Endodermal cell (in vitro differentiated cells): ENCODE measurements around the gene AGRN. TPM values are rescaled to one million over a fixed set of nuclear protein-coding genes. Genes with fewer than 3 reads are reported as not detected.

Experiments
- DNase-seq: peaks from one replicate; pipeline ENCODE4 v3.0.0-alpha.2; 2017
- H3K27ac ChIP-seq: 2 replicates; pipeline ENCODE4 v1.5.1; 2013; ENCODE audit warnings: mild to moderate bottlenecking, low read depth, low read length, moderate library complexity
- H3K27me3 ChIP-seq: 2 replicates; pipeline ENCODE4 v1.6.1; 2013; ENCODE audit warnings: mild to moderate bottlenecking, low read length, moderate library complexity; ENCODE audit not compliant: insufficient read depth, control insufficient read depth, poor library complexity, severe bottlenecking
- H3K36me3 ChIP-seq: 2 replicates; pipeline ENCODE4 v1.7.0; 2013; ENCODE audit warnings: mild to moderate bottlenecking, low read length, moderate library complexity; ENCODE audit not compliant: control insufficient read depth, insufficient read depth
- H3K4me1 ChIP-seq: one replicate; pipeline ENCODE4 v1.7.0; 2013; ENCODE audit warnings: low read length; ENCODE audit not compliant: control insufficient read depth, insufficient read depth
- H3K4me3 ChIP-seq: 2 replicates; pipeline ENCODE4 v1.5.1; 2013; ENCODE audit warnings: mild to moderate bottlenecking, low read length, moderate library complexity
- H3K9ac ChIP-seq: 2 replicates; pipeline ENCODE4 v1.6.1; 2013; ENCODE audit warnings: mild to moderate bottlenecking, low read length, moderate library complexity; ENCODE audit not compliant: poor library complexity, severe bottlenecking; ENCODE audit errors: extremely low read depth
- H3K9me3 ChIP-seq: 2 replicates; pipeline ENCODE4 v1.6.1; 2013; ENCODE audit warnings: mild to moderate bottlenecking, low read length, moderate library complexity; ENCODE audit not compliant: control insufficient read depth
- H3K27ac Mint-ChIP-seq: 2 replicates; pipeline ENCODE4 v1.8.0; 2020; ENCODE audit warnings: mixed read lengths
- H3K27me3 Mint-ChIP-seq: 2 replicates; pipeline ENCODE4 v1.8.0; 2021; ENCODE audit warnings: mild to moderate bottlenecking, mixed read lengths; ENCODE audit not compliant: insufficient read depth
- H3K36me3 Mint-ChIP-seq: 2 replicates; pipeline ENCODE4 v1.8.0; 2020; ENCODE audit warnings: low read depth, mixed read lengths
- H3K4me1 Mint-ChIP-seq: 2 replicates; pipeline ENCODE4 v1.8.0; 2020; ENCODE audit warnings: mixed read lengths
- H3K4me3 Mint-ChIP-seq: 2 replicates; pipeline ENCODE4 v1.8.0; 2020; ENCODE audit warnings: mild to moderate bottlenecking, moderate library complexity, mixed read lengths
- H3K9me3 Mint-ChIP-seq: 2 replicates; pipeline ENCODE4 v1.8.0; 2020; ENCODE audit warnings: mild to moderate bottlenecking, mixed read lengths
- WGBS, 2 experiments: methylation state at CpG; one replicate each; pipeline versions ENCODE4 v1.1.5 to v1.1.7; 2013; ENCODE audit warnings: missing lambda C conversion rate in 2 of 2, mixed read lengths in 1 of 2; ENCODE audit not compliant: insufficient coverage in 1 of 2, insufficient read length in 1 of 2; 5-methylcytosine and 5-hydroxymethylcytosine counted together
- total RNA-seq, 2 donors: library from RNA; stranded (reverse); fragmentation: NEBNext Ultra II Directional in 1 of 2; extraction: Animal tissue kit (Norgen Biotek cat#: 25700) in 1 of 2; gene quantifications; 2 replicates in 1 of 2; 3 replicates in 1 of 2; pipeline ENCODE4 v1.2.1, GENCODE V29; 2021
- TF ChIP-seq, protein P1 (sequence below): fragments of 200-600 bp; sonication (generic); conservative IDR thresholded peaks from 2 replicates; pipeline ENCODE4 v1.5.0; 2021; ENCODE audit warnings: antibody characterized with exemption, mild to moderate bottlenecking

Gene AGRN
- total RNA-seq, 2 donors from 2014 or later, result 269 to 288 TPM

DNA sequence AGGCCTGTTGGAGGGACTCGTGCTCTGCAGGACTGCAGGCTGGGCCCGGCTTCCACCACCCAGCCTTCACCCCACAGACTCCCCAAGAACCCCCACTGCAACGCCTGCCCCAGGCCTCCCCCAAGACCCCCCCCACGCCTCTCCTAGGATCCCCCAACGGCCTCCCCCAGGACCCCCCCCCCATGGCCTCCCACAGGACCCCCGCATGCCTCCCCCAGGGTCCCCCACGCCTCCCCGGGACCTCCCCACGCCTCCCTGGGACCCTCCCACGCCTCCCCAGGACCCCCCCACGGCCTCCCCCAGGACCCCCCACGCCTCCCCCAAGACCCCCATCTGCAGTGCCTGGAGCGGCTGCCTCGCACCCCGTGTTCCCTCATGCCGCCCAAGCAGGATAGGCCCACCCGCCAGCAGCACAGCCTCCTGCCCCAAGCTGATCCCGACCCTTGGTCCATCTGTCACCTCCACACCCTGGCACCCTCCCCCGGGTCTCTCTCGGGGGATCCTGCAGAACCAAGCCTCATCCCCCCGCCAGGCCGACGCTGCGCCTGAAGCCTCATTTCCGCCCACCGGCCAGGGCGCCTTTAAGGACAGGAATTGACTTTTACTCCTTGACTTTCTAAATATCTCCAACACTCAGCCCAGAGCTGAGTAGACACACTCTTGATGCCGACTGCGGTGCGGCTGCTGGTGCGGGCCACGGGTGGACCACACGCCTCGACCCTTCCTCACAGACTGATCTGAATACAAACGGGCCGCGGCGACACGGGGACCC lies 68.3 kb downstream of the AGRN start:
- H3K27me3 Mint-ChIP-seq, result no peaks in the 10 kb centered on the region
- H3K36me3 Mint-ChIP-seq, result peaks cover under 1% of the 10 kb centered on the region
- H3K4me3 Mint-ChIP-seq, result no peak overlapping the region
- H3K36me3 ChIP-seq, result no peaks in the 10 kb centered on the region
- H3K27ac ChIP-seq, result no peak overlapping the region
- no peaks in the 10 kb centered on the region for H3K4me1 ChIP-seq
- no peaks in the 10 kb centered on the region for H3K9me3 ChIP-seq
- no peaks in the 10 kb centered on the region for H3K27me3 ChIP-seq
- 93 to 96% methylated on average over 14 to 29 of the region's 39 CpGs for WGBS, 2 experiments
- H3K9ac ChIP-seq, result no peak overlapping the region
- no peaks in the 10 kb centered on the region for H3K4me1 Mint-ChIP-seq
- peak overlapping the region; percentile 21 for H3K27ac Mint-ChIP-seq
- TF ChIP-seq, protein P1, sequence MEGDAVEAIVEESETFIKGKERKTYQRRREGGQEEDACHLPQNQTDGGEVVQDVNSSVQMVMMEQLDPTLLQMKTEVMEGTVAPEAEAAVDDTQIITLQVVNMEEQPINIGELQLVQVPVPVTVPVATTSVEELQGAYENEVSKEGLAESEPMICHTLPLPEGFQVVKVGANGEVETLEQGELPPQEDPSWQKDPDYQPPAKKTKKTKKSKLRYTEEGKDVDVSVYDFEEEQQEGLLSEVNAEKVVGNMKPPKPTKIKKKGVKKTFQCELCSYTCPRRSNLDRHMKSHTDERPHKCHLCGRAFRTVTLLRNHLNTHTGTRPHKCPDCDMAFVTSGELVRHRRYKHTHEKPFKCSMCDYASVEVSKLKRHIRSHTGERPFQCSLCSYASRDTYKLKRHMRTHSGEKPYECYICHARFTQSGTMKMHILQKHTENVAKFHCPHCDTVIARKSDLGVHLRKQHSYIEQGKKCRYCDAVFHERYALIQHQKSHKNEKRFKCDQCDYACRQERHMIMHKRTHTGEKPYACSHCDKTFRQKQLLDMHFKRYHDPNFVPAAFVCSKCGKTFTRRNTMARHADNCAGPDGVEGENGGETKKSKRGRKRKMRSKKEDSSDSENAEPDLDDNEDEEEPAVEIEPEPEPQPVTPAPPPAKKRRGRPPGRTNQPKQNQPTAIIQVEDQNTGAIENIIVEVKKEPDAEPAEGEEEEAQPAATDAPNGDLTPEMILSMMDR, result no peak
- DNase-seq, result peak; percentile 38
- no peaks in the 10 kb centered on the region for H3K9me3 Mint-ChIP-seq
- H3K4me3 ChIP-seq, result no peak overlapping the region

DNA sequence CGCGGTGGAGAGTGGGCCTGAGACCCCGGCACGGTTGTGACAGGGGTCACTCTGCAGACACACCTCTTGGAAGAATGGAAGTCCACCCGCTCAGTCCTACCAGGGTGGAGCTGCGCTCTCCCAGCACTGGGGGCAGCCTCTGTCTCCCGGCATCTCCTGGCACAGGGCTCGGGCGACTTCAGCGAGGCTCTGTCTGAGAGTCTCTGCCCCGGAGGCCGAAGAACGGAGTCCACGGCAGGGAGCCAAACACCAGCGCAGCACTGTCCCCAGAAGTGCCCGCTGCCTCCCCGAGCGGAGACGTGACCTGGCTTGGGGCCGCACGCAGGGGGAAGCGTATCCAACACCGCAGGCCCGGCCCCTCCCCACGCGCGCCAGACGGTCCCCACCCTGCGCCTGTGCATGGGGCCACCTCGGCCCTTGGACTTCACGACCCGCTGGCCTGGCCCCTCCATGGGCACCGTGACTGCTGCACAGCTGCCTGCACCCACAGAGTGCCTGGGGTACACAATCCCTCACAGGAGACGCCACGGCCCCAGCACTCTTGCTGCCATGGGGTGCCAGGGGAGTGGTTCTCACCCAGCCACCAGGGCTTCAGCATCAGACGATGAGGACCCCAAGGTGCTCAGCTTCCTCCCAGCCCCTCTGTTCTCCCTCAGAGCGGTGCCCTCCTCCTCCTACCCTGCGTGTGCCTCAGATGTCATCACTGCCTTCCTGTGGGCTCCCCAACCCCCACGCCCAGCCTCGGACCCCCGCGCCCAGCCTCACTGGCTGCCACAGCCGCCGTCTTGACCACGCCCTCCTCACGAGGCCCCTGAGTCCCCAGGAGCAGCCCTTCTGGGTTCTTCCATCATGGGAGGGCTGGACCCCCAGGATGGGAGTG lies 69.1 kb downstream of the AGRN start:
- no peak overlapping the region for H3K4me3 Mint-ChIP-seq
- H3K9ac ChIP-seq, result no peak overlapping the region
- WGBS, 2 experiments, result 93 to 95% methylated on average over 39 to 46 of the region's 46 CpGs
- no peaks in the 10 kb centered on the region for H3K27me3 ChIP-seq
- no peak for DNase-seq
- H3K27me3 Mint-ChIP-seq, result no peaks in the 10 kb centered on the region
- peak overlapping the region; percentile 21 for H3K27ac Mint-ChIP-seq
- no peaks in the 10 kb centered on the region for H3K4me1 Mint-ChIP-seq
- no peak overlapping the region for H3K27ac ChIP-seq
- no peaks in the 10 kb centered on the region for H3K36me3 ChIP-seq
- no peaks in the 10 kb centered on the region for H3K4me1 ChIP-seq
- H3K9me3 ChIP-seq, result no peaks in the 10 kb centered on the region
- H3K36me3 Mint-ChIP-seq, result no peaks in the 10 kb centered on the region
- TF ChIP-seq, protein P1, result no peak
- H3K9me3 Mint-ChIP-seq, result peaks cover 4% of the 10 kb centered on the region
- no peak overlapping the region for H3K4me3 ChIP-seq

DNA sequence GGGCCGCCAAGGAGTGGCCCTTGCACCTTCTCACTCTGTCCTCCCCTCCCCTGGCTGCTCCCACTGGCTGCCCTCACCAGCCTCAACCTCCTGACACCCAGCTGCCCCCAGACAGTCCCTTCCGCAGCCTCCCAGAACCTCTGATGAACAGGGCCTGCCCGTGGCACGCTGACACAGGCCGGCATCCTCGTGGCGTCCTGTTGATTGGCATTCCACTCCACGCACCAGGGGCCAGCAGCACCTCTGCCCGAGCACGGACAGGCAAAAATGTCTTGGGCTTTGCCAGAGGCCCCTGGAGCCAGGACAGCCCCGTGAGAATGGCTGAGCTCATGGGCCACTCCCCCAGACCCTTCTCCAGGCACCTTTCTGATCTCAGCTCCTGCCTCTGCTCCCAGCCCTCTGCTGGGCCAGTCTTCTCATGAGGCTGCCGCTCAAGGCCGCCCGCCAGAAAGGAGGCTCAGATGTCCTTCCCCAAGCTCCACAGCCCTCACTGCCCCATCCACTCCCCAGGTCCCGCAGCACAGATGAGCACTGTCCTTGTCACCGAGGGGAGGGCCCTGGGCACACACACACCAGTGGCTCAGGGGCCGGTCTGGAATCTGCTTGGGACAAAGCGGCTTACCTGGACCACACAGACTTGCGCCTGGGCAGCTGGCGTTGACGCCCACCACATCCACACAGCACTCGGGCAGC lies 70.0 kb downstream of the AGRN start:
- Histone ChIP-seq H3K27me3 (no peaks in the 10 kb centered on the region), H3K27ac (no peak overlapping the region), H3K4me3 (no peak overlapping the region), H3K4me1 (no peaks in the 10 kb centered on the region), H3K36me3 (no peaks in the 10 kb centered on the region), H3K9ac (no peak overlapping the region), H3K9me3 (no peaks in the 10 kb centered on the region)
- TF ChIP-seq, protein P1, result no peak
- Mint-ChIP-seq H3K4me1 (no peaks in the 10 kb centered on the region), H3K9me3 (peaks cover 8% of the 10 kb centered on the region), H3K27me3 (no peaks in the 10 kb centered on the region), H3K36me3 (peaks cover 2% of the 10 kb centered on the region), H3K27ac (no peak overlapping the region), H3K4me3 (no peak overlapping the region)
- DNase-seq, result peak; percentile 42
- 91 to 96% methylated on average over 16 to 22 of the region's 22 CpGs for WGBS, 2 experiments
